ENCODE measurements around the gene XRCC1. TPM values are rescaled to one million over a fixed set of nuclear protein-coding genes. Genes with fewer than 3 reads are reported as not detected.
A peak's percentile ranks its signal among the peaks of the same experiment; 100 is the strongest.

Gene XRCC1
- total RNA-seq, 3 donors from 2014 or later (not counting 1 experiment from before 2014, with no cell fraction given), result 33.2 to 43.9 (median 40.7) TPM

DNA sequence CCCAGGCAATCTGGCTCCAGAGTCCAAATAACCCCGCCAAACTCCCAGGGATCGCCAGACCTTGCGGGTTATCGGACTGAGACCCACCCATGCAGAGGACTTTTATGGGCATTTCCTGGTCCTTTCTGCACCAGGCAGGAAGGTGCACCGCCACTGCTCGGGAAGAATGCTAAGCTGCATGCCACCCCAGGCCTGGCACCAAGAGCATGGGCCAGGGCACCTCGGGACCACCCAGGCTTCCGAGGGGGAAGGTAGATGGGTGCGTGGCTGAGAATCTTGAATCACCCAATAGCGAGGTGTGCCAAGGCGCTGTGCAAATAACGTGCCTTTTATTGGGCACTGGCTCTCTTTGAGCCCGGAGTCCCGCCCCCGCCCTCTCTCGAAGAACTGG lies 42.8 kb downstream of the XRCC1 start:
- H3K27me3 ChIP-seq (ENCODE audit: control insufficient read depth, insufficient read depth, low read length), result no peaks in the 10 kb centered on the region
- peak in 1 of 3 donors; percentile 4 for ATAC-seq
- H3K4me3 ChIP-seq (ENCODE audit: low read length), result peak overlapping the region; percentile 78
- Mint-ChIP-seq H3K27me3 (ENCODE audit: low read depth in 2 of 2) (no peaks in the 10 kb centered on the region), H3K4me1 (peaks cover 30 to 34% of the 10 kb centered on the region in 2 donors), H3K36me3 (no peaks in the 10 kb centered on the region), H3K9me3 (no peaks in the 10 kb centered on the region), H3K4me3 (peak overlapping the region; percentile 97), H3K27ac (peak overlapping the region; percentile 90 to 93)
- peak in 1 of 2 donors; percentile 27 for DNase-seq
- TF ChIP-seq, protein P1, sequence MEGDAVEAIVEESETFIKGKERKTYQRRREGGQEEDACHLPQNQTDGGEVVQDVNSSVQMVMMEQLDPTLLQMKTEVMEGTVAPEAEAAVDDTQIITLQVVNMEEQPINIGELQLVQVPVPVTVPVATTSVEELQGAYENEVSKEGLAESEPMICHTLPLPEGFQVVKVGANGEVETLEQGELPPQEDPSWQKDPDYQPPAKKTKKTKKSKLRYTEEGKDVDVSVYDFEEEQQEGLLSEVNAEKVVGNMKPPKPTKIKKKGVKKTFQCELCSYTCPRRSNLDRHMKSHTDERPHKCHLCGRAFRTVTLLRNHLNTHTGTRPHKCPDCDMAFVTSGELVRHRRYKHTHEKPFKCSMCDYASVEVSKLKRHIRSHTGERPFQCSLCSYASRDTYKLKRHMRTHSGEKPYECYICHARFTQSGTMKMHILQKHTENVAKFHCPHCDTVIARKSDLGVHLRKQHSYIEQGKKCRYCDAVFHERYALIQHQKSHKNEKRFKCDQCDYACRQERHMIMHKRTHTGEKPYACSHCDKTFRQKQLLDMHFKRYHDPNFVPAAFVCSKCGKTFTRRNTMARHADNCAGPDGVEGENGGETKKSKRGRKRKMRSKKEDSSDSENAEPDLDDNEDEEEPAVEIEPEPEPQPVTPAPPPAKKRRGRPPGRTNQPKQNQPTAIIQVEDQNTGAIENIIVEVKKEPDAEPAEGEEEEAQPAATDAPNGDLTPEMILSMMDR (IDR thresholded peaks at IDR 0.05), result no peak
- H3K36me3 ChIP-seq (ENCODE audit: control insufficient read depth, insufficient read depth, low read length), result no peaks in the 10 kb centered on the region
- H3K27ac ChIP-seq (ENCODE audit: low read length), result peak overlapping the region; percentile 56
- intact Hi-C loops (cut with micrococcal nuclease), result loop anchor here (2.0 kb wide), 1 partner anchor 30 kb away; no protein-coding TSS in a partner anchor
- peaks cover 26% of the 10 kb centered on the region for H3K4me1 ChIP-seq (ENCODE audit: control insufficient read depth, insufficient read depth, low read length)
- WGBS (ENCODE audit: insufficient coverage), result 2% methylated on average over 16 of the region's 16 CpGs
- H3K9me3 ChIP-seq (ENCODE audit: control insufficient read depth, insufficient read depth, low read length), result no peaks in the 10 kb centered on the region

DNA sequence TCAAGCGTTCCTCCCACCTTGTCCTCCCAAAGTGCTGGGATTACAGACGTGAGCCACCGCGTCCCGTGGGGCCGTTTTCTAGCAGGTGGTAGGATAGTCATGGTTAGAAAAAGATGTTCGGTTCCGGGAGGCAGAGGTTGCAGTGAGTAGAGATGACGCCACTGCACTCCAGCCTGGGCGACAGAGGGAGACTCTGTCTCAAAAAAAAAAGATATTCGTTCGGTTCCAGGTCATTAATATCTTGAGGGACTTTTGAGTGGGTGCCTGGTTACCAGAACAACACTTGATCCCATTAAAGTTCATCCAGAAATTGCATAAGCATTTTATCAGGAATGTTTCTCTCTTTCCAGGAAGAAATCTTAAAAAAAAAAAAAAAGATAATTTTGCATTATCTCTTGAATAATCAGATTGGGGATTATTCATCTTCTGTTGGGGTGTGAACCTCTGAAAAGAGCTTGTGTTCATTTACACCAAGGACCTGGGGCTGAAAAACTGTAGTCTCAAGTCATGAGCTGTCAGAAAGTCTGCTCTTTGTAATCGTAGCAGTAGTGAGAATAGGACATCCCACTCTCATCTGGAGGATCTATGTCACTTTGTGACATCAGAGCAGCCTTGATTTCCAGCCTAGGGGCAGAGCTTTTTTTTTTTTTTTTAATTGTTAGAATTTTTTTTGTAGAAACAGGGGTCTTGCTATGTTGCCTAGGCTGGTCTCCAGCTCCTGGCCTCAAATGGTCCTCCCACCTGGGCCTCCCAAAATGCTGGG lies 47.3 kb downstream of the XRCC1 start:
- ATAC-seq, result no peak
- no peak overlapping the region for H3K27ac ChIP-seq (ENCODE audit: low read length)
- DNase-seq, result no peak
- peak overlapping the region; percentile 41 for H3K4me3 Mint-ChIP-seq
- H3K9me3 Mint-ChIP-seq, result no peaks in the 10 kb centered on the region
- no peaks in the 10 kb centered on the region for H3K9me3 ChIP-seq (ENCODE audit: control insufficient read depth, insufficient read depth, low read length)
- intact Hi-C loops (cut with micrococcal nuclease), result loop anchor here (1.0 to 2.0 kb wide), 2 partner anchors 24 to 65 kb away; partner anchors contain the start of gene PHLDB3
- 86% methylated on average over 13 of the region's 13 CpGs for WGBS (ENCODE audit: insufficient coverage)
- peaks cover 41% of the 10 kb centered on the region for H3K4me1 ChIP-seq (ENCODE audit: control insufficient read depth, insufficient read depth, low read length)
- H3K4me1 Mint-ChIP-seq, result peaks cover 33 to 35% of the 10 kb centered on the region in 2 donors
- TF ChIP-seq, protein P1 (IDR thresholded peaks at IDR 0.05), result no peak
- no peak overlapping the region for H3K4me3 ChIP-seq (ENCODE audit: low read length)
- no peaks in the 10 kb centered on the region for H3K36me3 Mint-ChIP-seq
- H3K36me3 ChIP-seq (ENCODE audit: control insufficient read depth, insufficient read depth, low read length), result no peaks in the 10 kb centered on the region
- peak overlapping the region in 1 of 2 donors; percentile 90 for H3K27ac Mint-ChIP-seq
- no peaks in the 10 kb centered on the region for H3K27me3 ChIP-seq (ENCODE audit: control insufficient read depth, insufficient read depth, low read length)
- H3K27me3 Mint-ChIP-seq (ENCODE audit: low read depth in 2 of 2), result no peaks in the 10 kb centered on the region

DNA sequence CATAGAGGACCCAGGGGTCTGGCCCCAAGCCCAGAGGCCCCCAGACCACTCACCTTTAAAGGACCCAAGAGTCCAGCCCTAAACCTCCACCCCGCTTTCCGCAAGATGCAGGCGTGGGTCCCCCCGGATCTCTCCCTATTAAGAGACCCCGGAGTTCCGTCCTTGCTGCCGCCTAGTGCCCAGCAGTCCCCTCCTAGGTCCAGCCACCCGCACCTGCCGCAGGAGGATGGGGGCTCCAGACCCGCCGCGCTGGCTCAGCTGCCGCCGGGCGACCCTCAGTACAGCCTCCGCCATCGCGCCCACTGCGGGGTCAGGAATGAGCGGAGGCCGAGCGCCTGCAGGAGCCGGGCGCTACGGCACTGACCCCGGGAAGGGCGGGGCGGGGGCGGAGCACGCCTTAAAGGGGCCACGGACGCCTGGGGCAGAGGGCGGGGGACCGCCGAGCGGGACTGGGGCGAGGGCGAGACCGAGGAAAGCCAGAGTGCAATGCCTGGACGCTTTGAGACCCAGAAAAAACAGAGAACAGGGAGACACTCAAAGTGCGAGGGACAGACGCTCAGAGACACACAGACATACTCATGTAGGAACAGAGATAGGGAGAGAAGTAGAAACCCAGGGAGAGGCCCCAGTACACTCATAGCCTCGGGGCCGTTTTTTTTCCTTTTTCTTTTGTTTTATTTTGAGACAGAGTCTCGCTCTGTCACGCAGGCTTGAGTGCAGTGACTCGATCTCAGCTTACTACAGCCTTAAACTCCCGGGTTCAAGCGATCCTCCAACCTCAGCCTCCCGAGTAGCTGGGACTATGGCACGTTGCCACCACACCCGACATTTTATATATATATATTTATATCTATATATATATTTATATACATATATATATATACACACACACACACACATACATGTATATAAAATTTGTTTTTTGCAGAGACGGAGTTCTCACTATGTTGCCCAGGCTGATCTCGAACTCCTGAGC lies 48.2 kb downstream of the XRCC1 start, which contains the start of gene ETHE1:
Gene ETHE1, minus strand, starts transcription at position 318 of the 976 bp plus-strand sequence. Its CDS starts 24 bp downstream, at position 294.
- ATAC-seq, result peak; percentile 89 to 93 (median 91)
- Histone ChIP-seq H3K27me3 (ENCODE audit: control insufficient read depth, insufficient read depth, low read length) (no peaks in the 10 kb centered on the region), H3K4me3 (ENCODE audit: low read length) (peak within 1 kb of the TSS; percentile 82), H3K4me1 (ENCODE audit: control insufficient read depth, insufficient read depth, low read length) (peaks cover 33% of the 10 kb centered on the region), H3K9me3 (ENCODE audit: control insufficient read depth, insufficient read depth, low read length) (no peaks in the 10 kb centered on the region), H3K36me3 (ENCODE audit: control insufficient read depth, insufficient read depth, low read length) (no peaks in the 10 kb centered on the region), H3K27ac (ENCODE audit: low read length) (peak within 1 kb of the TSS; percentile 75)
- peak within 1 kb of the TSS; percentile 69 for H3K4me3 Mint-ChIP-seq
- peak within 1 kb of the TSS; percentile 77 to 90 for H3K27ac Mint-ChIP-seq
- WGBS (ENCODE audit: insufficient coverage), result 5% methylated on average over 51 of the region's 54 CpGs
- TF ChIP-seq, protein P1 (IDR thresholded peaks at IDR 0.05), result no peak
- H3K4me1 Mint-ChIP-seq, result peaks cover 24 to 27% of the 10 kb centered on the region in 2 donors
- no peaks in the 10 kb centered on the region for H3K27me3 Mint-ChIP-seq (ENCODE audit: low read depth in 2 of 2)
- H3K36me3 Mint-ChIP-seq, result no peaks in the 10 kb centered on the region
- H3K9me3 Mint-ChIP-seq, result no peaks in the 10 kb centered on the region
- intact Hi-C loops (cut with micrococcal nuclease), result loop anchor here (1.0 to 2.0 kb wide), 2 partner anchors 23 to 64 kb away; partner anchors contain the start of gene PHLDB3
- DNase-seq, result peak; percentile 71 to 76
